ENCODE data around the gene PTBP1.

- TF ChIP-seq MAX (IDR thresholded peaks at IDR 0.05) (no peak), ZBTB34 (CRISPR knock-in tag; IDR thresholded peaks at IDR 0.05) (no peak), EZH2 (conservative IDR thresholded peaks at IDR 0.05; ENCODE audit: low read depth, low read length) (no peak), ZNF572 (CRISPR knock-in tag; IDR thresholded peaks at IDR 0.05) (no peak), FOSL1 (CRISPR knock-in tag; IDR thresholded peaks at IDR 0.05; ENCODE audit: borderline replicate concordance) (no peak), EP300 (IDR thresholded peaks at IDR 0.05; ENCODE audit: low read depth in 2 of 2, low read length in 2 of 2) (no peak), EP300 (CRISPR knock-in tag; IDR thresholded peaks at IDR 0.05; ENCODE audit: borderline replicate concordance) (no peak), ZNF609 (CRISPR knock-in tag; IDR thresholded peaks at IDR 0.05; ENCODE audit: borderline replicate concordance) (no peak), PRDM15 (CRISPR knock-in tag; IDR thresholded peaks at IDR 0.05) (no peak), CTCF (CRISPR knock-in tag; IDR thresholded peaks at IDR 0.05) (no peak), ZNF263 (CRISPR knock-in tag; IDR thresholded peaks at IDR 0.05) (no peak)
Measured at GRCh38 chr19:825897-826644, 28.8 kb downstream of the PTBP1 start.
